HG02885 (cell line): ENCODE data around the gene SIRT3.
A peak's percentile ranks its signal among the peaks of the same experiment; 100 is the strongest.
"Not testable (repeated sequence)": the region's sequence is repeated elsewhere in the genome, so short reads cannot be mapped to it uniquely, and the experiment has no call there.

Source experiments
- ATAC-seq: cut with Tn5 transposase; IDR thresholded peaks from one replicate; pipeline ENCODE4 v1.9.1; 2021; ENCODE audit warnings: mild to moderate bottlenecking; ENCODE audit not compliant: unreplicated experiment, poor library complexity

Gene SIRT3

DNA sequence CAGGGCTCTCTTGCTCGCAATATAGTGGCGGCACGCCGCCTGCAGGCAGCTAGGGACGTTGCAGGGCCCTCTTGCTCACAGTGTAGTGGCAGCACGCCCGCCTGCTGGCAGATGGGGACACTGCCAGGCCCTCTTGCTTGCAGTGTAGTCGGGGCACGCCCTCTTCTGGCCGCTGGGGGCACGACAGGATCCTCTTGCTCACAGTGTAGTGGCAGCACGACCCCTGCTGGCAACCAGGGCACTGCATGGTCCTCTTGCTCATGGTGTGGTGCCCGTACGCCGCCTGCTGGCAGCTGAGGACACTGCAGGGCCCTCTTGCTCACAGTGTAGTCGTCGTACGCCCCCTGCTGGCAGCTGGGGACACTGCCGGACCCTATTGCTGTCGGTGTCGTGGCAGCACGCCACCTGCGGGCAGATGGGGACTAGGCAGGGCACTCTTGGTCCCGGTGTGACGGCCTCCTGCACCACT lies 46.3 kb downstream of the SIRT3 start:
- peak; percentile 84 for ATAC-seq

DNA sequence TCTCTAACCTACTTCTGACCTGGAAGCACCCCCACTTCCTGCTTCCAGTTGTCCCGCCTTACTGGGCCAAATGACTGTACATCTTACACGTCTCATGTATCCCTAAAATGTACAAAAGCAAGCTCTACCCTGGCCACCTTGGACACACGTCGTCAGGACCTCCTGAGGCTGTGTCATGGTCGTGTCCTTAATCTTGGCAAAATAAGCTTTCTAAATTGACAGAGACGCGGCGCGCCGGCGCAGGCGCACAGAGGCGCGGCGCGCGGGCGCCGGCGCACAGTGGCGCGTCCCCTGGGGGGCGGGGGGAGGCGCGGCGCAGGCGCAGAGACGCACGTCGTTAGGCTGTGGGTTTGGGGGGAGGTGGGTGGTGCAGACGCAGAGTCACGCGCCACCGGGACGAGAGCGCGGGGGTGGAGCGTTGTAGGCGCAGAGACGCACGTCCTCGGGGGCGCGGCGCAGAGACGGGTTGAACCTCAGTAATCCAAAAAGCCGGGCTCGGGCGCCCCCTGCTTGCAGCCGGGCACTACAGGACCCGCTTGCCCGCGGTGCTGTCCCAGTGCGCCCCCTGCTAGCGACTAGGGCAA lies 46.9 kb downstream of the SIRT3 start:
- not testable (repeated sequence) for ATAC-seq

DNA sequence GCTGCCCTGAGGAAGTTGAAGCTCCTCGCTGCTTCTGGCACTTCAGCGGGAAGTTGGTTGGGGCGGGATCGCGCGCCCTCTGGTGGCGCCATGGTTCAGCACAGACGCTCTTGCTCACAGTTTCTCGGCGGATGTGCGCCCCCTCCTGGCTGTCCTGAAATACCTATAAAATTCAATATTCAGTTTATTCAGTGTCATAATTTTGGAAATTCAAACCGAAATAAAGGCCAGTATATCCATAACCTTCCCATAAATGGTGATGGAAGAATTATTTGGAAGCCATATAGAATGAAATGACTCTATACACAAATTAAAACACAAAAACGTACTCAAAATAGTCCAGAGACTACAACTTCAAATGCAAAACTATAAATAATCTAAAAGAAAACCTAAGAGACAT lies 55.9 kb downstream of the SIRT3 start:
- not testable (repeated sequence) for ATAC-seq
